Activated T-cell treated with anti-CD3 and anti-CD28 coated beads for 4 hours (primary cell): Measurements from ENCODE around the gene MPP2.
"Not testable (repeated sequence)": the region's sequence is repeated elsewhere in the genome, so short reads cannot be mapped to it uniquely, and the experiment has no call there.

Experiments used
- DNase-seq: peaks from one replicate; pipeline ENCODE4 v3.0.0-alpha.2; 2020

MPP2 gene

GRCh38 chr17:43907425-43907981, at the start of gene MPP2:
Gene MPP2 (minus strand): TSS chr17:43907536. CDS start chr17:43904460, 3,076 bp downstream.
- DNase-seq = peak; percentile 22

- no peak for DNase-seq
Measured at GRCh38 chr17:43956222-43956621, 48.9 kb upstream of the MPP2 start.

GRCh38 chr17:43953746-43954145, 46.4 kb upstream of the MPP2 start, which contains the start of gene PYY:
Gene PYY (minus strand): TSS chr17:43953940. CDS start chr17:43953483, 457 bp downstream.
- no peak for DNase-seq

GRCh38 chr17:43952724-43953666, 45.7 kb upstream of the MPP2 start:
- DNase-seq = no peak

- no peak for DNase-seq
Measured at GRCh38 chr17:43952351-43952723, 45.0 kb upstream of the MPP2 start.

- no peak for DNase-seq
Measured at GRCh38 chr17:43951750-43952149, 44.4 kb upstream of the MPP2 start.

- DNase-seq = no peak
Measured at GRCh38 chr17:43950554-43950953, 43.2 kb upstream of the MPP2 start.

GRCh38 chr17:43949781-43950180, 42.4 kb upstream of the MPP2 start:
- no peak for DNase-seq

- no peak for DNase-seq
Measured at GRCh38 chr17:43946781-43947180, 39.4 kb upstream of the MPP2 start.

- DNase-seq = no peak
Measured at GRCh38 chr17:43945074-43945829, 37.9 kb upstream of the MPP2 start.

GRCh38 chr17:43942051-43942685, 34.8 kb upstream of the MPP2 start, which contains the start of gene PPY:
Gene PPY (minus strand): TSS chr17:43942476. CDS start chr17:43941654, 822 bp downstream.
- no peak for DNase-seq

- no peak for DNase-seq
Measured at GRCh38 chr17:43940630-43941029, 33.3 kb upstream of the MPP2 start.

GRCh38 chr17:43939886-43940285, 32.5 kb upstream of the MPP2 start:
- DNase-seq = no peak

- not testable (repeated sequence) for DNase-seq
Measured at GRCh38 chr17:43939452-43939851, 32.1 kb upstream of the MPP2 start.

GRCh38 chr17:43938838-43939182, 31.5 kb upstream of the MPP2 start:
- no peak for DNase-seq

- DNase-seq = no peak
Measured at GRCh38 chr17:43936434-43936833, 29.1 kb upstream of the MPP2 start.

GRCh38 chr17:43935926-43936261, 28.6 kb upstream of the MPP2 start:
- no peak for DNase-seq

- no peak for DNase-seq
Measured at GRCh38 chr17:43935204-43935925, 28.0 kb upstream of the MPP2 start.

- no peak for DNase-seq
Measured at GRCh38 chr17:43932923-43933322, 25.6 kb upstream of the MPP2 start.

GRCh38 chr17:43932357-43932756, 25.0 kb upstream of the MPP2 start:
- no peak for DNase-seq

- DNase-seq = no peak
Measured at GRCh38 chr17:43931062-43931571, 23.8 kb upstream of the MPP2 start.

- no peak for DNase-seq
Measured at GRCh38 chr17:43928609-43929008, 21.3 kb upstream of the MPP2 start.
